ENCODE results near the gene ZSWIM1. TPM values are rescaled to one million over a fixed set of nuclear protein-coding genes. Genes with fewer than 3 reads are reported as not detected.
A peak's percentile ranks its signal among the peaks of the same experiment; 100 is the strongest.

ZSWIM1 gene
- total RNA-seq, 3 donors from 2014 or later = 11.3 to 12.6 (median 12.4) TPM

- DNase-seq (no peak), ATAC-seq (peak; percentile 46)
- TF ChIP-seq CTCF (IDR thresholded peaks at IDR 0.05) = no peak
- Histone ChIP-seq H3K4me1 (ENCODE audit: low read depth) (no peaks in the 10 kb centered on the region), H3K4me3 (no peak overlapping the region), H3K9me3 (no peaks in the 10 kb centered on the region), H3K36me3 (ENCODE audit: low read depth) (no peaks in the 10 kb centered on the region)
- intact Hi-C loops (cut with DNase I, micrococcal nuclease) = no loop called here
Observed at GRCh38 chr20:45842169-45842812, 38.7 kb upstream of the ZSWIM1 start.

- DNase-seq (no peak), ATAC-seq (no peak)
- Histone ChIP-seq H3K9me3 (no peaks in the 10 kb centered on the region), H3K36me3 (ENCODE audit: low read depth) (no peaks in the 10 kb centered on the region), H3K4me1 (ENCODE audit: low read depth) (no peaks in the 10 kb centered on the region), H3K4me3 (no peak overlapping the region)
- intact Hi-C loops (cut with DNase I, micrococcal nuclease) = no loop called here
- no peak for TF ChIP-seq CTCF (IDR thresholded peaks at IDR 0.05)
Observed at GRCh38 chr20:45843506-45843905, 37.5 kb upstream of the ZSWIM1 start.

- H3K4me1 ChIP-seq (ENCODE audit: low read depth) = no peaks in the 10 kb centered on the region
- H3K9me3 ChIP-seq = no peaks in the 10 kb centered on the region
- H3K36me3 ChIP-seq (ENCODE audit: low read depth) = no peaks in the 10 kb centered on the region
- no peak for TF ChIP-seq CTCF (IDR thresholded peaks at IDR 0.05)
- ATAC-seq (no peak), DNase-seq (no peak)
- intact Hi-C loops (cut with DNase I, micrococcal nuclease) = no loop called here
- H3K4me3 ChIP-seq = no peak overlapping the region
Observed at GRCh38 chr20:45845452-45845851, 35.6 kb upstream of the ZSWIM1 start.

- Histone ChIP-seq H3K36me3 (ENCODE audit: low read depth) (no peaks in the 10 kb centered on the region), H3K4me3 (no peak overlapping the region), H3K9me3 (no peaks in the 10 kb centered on the region), H3K4me1 (ENCODE audit: low read depth) (no peaks in the 10 kb centered on the region)
- intact Hi-C loops (cut with DNase I, micrococcal nuclease) = no loop called here
- DNase-seq (no peak), ATAC-seq (no peak)
- TF ChIP-seq CTCF (IDR thresholded peaks at IDR 0.05) = no peak
Observed at GRCh38 chr20:45848421-45848820, 32.6 kb upstream of the ZSWIM1 start.

- H3K4me3 ChIP-seq = no peak overlapping the region
- intact Hi-C loops (cut with DNase I, micrococcal nuclease) = no loop called here
- H3K36me3 ChIP-seq (ENCODE audit: low read depth) = no peaks in the 10 kb centered on the region
- no peaks in the 10 kb centered on the region for H3K9me3 ChIP-seq
- H3K4me1 ChIP-seq (ENCODE audit: low read depth) = no peaks in the 10 kb centered on the region
- ATAC-seq (no peak), DNase-seq (no peak)
- TF ChIP-seq CTCF (IDR thresholded peaks at IDR 0.05) = no peak
Observed at GRCh38 chr20:45848969-45849582, 32.0 kb upstream of the ZSWIM1 start.
